ENCODE data around the gene VAV2.
A peak's percentile ranks its signal among the peaks of the same experiment; 100 is the strongest.

The VAV2 gene

DNA sequence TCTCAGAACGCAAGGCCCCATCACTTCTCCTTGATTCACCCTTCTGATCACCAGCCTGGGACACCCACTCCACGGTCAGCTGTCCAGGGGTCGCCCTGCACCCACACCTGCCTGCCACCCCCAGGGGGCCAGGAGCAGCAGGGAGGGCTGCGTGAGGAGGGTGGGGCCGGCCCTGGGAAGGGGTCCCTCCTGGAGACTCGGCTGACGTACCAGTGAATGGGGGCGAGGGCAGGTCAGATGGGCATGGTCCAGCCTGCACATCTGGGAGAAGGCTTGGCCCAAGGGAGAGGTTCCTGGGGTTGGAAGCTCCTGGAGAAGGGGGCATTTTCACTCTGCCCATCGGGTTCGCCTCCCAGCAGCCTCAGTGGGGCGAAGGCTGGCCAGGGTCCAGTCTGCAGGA lies 232.2 kb downstream of the VAV2 start:
- no peak overlapping the region for H3K4me3 ChIP-seq (ENCODE audit: severe bottlenecking)
- ATAC-seq (ENCODE audit: low read depth) (no peak), DNase-seq (ENCODE audit: low spot score) (peak; percentile 21)
- peaks cover 17% of the 10 kb centered on the region for H3K36me3 ChIP-seq (ENCODE audit: low read depth)
- H3K4me1 ChIP-seq (ENCODE audit: insufficient read depth, poor library complexity, severe bottlenecking): no peaks in the 10 kb centered on the region
- TF ChIP-seq, protein P1, sequence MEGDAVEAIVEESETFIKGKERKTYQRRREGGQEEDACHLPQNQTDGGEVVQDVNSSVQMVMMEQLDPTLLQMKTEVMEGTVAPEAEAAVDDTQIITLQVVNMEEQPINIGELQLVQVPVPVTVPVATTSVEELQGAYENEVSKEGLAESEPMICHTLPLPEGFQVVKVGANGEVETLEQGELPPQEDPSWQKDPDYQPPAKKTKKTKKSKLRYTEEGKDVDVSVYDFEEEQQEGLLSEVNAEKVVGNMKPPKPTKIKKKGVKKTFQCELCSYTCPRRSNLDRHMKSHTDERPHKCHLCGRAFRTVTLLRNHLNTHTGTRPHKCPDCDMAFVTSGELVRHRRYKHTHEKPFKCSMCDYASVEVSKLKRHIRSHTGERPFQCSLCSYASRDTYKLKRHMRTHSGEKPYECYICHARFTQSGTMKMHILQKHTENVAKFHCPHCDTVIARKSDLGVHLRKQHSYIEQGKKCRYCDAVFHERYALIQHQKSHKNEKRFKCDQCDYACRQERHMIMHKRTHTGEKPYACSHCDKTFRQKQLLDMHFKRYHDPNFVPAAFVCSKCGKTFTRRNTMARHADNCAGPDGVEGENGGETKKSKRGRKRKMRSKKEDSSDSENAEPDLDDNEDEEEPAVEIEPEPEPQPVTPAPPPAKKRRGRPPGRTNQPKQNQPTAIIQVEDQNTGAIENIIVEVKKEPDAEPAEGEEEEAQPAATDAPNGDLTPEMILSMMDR (IDR thresholded peaks at IDR 0.05; ENCODE audit: poor library complexity, severe bottlenecking): no peak
- H3K27ac ChIP-seq (ENCODE audit: poor library complexity, severe bottlenecking): no peak overlapping the region
- H3K27me3 ChIP-seq (ENCODE audit: insufficient read depth, poor library complexity, severe bottlenecking): no peaks in the 10 kb centered on the region
- no peaks in the 10 kb centered on the region for H3K9me3 ChIP-seq (ENCODE audit: severe bottlenecking)

DNA sequence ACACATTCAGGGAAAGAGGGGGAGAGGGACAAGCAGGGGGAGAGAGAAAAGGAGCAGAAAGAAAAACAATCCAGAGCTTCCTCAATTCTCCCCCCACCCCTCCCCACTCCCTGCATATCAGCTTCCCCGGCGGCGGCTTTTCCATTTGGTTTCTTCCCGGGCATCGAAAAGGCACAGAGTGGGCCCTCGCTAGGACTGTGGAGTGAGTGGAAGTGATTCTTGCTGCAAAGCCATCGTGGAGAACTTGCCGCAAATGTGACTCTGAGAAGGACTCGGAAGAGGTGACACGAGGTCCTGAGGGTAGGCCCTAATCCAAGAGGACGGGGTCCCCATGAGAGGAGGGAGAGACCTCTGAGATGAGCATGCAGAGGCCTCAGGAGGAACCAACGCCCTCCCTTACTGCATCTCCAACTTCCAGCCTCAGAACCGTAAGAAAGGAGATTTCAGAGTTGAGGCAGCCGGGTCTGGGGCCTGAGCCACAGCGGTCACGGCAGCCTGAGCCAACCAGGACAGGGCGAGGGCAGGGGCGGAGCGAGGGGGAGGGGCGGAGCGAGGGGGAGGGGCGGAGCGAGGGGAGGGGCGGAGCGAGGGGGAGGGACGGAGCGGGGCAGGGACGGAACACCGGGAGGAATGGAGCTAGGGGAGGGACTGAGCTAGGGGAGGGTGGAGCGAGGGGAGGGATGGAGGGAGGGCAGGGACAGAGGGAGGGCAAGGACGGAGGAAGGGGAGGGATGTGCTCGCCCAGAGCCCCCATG lies 232.8 kb downstream of the VAV2 start:
- no peaks in the 10 kb centered on the region for H3K9me3 ChIP-seq (ENCODE audit: severe bottlenecking)
- peaks cover 11% of the 10 kb centered on the region for H3K36me3 ChIP-seq (ENCODE audit: low read depth)
- no peak overlapping the region for H3K4me3 ChIP-seq (ENCODE audit: severe bottlenecking)
- ATAC-seq (ENCODE audit: low read depth) (peak; percentile 31; the same call in 2 of the 3 replicates), DNase-seq (ENCODE audit: low spot score) (peak; percentile 34)
- no peaks in the 10 kb centered on the region for H3K27me3 ChIP-seq (ENCODE audit: insufficient read depth, poor library complexity, severe bottlenecking)
- TF ChIP-seq, protein P1 (IDR thresholded peaks at IDR 0.05; ENCODE audit: poor library complexity, severe bottlenecking): no peak
- no peaks in the 10 kb centered on the region for H3K4me1 ChIP-seq (ENCODE audit: insufficient read depth, poor library complexity, severe bottlenecking)
- no peak overlapping the region for H3K27ac ChIP-seq (ENCODE audit: poor library complexity, severe bottlenecking)

DNA sequence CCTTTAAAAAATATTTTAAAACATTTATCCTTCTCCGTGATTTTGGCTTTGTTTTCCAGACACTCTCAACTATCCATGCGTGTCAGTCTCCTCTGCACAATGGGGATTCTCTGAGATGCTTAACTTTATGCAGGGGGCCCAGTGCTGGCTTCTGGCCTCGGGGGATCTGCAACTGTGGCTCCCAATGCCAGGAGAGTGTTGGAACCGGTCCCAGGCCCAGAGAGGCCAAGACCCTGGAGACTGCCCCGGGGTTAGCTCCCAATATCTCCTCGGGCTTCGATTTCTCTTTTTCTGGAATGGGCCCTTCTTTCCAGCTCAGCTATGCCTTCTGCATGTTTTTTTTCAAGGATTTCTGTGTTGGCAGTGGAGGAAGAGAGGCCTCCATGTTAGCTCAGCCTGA lies 233.9 kb downstream of the VAV2 start:
- DNase-seq (ENCODE audit: low spot score): peak; percentile 25

DNA sequence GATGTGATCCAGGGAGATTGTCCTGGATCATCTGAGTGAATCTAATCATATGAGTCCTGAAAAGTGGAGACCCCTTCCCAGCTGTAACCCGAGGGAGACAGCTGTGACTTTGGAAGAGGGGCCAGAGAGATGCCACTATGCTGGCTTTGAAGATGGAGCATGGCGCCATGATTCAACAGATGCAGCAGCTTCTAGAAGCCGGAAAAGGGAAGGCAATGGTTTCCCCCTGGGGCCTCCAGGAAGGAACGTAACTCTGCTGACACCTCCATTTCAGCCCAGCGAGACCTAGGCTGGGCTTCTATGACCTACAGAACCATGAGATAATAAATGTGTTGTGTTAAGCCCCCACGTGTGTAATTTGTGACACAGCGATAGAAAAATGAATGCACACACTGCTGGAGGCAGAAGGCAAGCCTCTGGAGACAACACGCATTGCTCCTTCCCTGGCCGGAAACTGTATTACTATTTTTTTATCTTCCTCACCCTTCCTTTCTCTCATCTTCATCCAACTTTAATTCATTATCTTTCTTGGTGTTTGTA lies 237.4 kb downstream of the VAV2 start:
- peak; percentile 7 for DNase-seq (ENCODE audit: low spot score)
- Histone ChIP-seq H3K4me1 (ENCODE audit: insufficient read depth, poor library complexity, severe bottlenecking) (no peaks in the 10 kb centered on the region), H3K4me3 (ENCODE audit: severe bottlenecking) (no peak overlapping the region), H3K27me3 (ENCODE audit: insufficient read depth, poor library complexity, severe bottlenecking) (peaks cover under 1% of the 10 kb centered on the region), H3K27ac (ENCODE audit: poor library complexity, severe bottlenecking) (no peak overlapping the region), H3K36me3 (ENCODE audit: low read depth) (no peaks in the 10 kb centered on the region), H3K9me3 (ENCODE audit: severe bottlenecking) (no peaks in the 10 kb centered on the region)
- no peak for ATAC-seq (ENCODE audit: low read depth)
- TF ChIP-seq, protein P1 (IDR thresholded peaks at IDR 0.05; ENCODE audit: poor library complexity, severe bottlenecking): no peak

More for the DNA sequence above, 233.9 kb downstream of the VAV2 start:
- peaks cover under 1% of the 10 kb centered on the region for H3K36me3 ChIP-seq (ENCODE audit: low read depth)
- no peak for ATAC-seq (ENCODE audit: low read depth)
- H3K4me1 ChIP-seq (ENCODE audit: insufficient read depth, poor library complexity, severe bottlenecking): no peaks in the 10 kb centered on the region
- TF ChIP-seq, protein P1 (IDR thresholded peaks at IDR 0.05; ENCODE audit: poor library complexity, severe bottlenecking): no peak
- no peak overlapping the region for H3K4me3 ChIP-seq (ENCODE audit: severe bottlenecking)
- H3K9me3 ChIP-seq (ENCODE audit: severe bottlenecking): no peaks in the 10 kb centered on the region
- no peak overlapping the region for H3K27ac ChIP-seq (ENCODE audit: poor library complexity, severe bottlenecking)
- H3K27me3 ChIP-seq (ENCODE audit: insufficient read depth, poor library complexity, severe bottlenecking): no peaks in the 10 kb centered on the region

DNA sequence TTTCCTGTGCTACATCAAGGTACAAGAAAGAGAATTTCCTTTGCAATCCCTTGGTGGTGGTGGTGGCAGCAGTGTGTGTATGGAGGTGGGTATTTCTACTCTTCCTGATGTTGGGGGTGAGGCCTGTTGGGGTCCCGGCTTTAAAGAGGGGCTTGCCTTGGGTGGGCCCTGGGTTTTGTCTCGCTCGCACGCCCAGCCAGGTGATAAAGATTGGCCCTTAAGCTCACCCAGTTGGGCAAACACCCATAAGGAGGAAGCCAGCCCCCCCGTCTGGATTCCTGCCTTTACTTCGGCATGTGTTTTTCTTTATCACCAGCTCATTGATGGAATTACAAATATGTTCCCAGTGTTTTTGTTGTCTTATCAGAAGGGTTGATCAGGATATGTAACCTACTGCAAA lies 237.9 kb downstream of the VAV2 start:
- H3K36me3 ChIP-seq (ENCODE audit: low read depth): no peaks in the 10 kb centered on the region
- no peaks in the 10 kb centered on the region for H3K4me1 ChIP-seq (ENCODE audit: insufficient read depth, poor library complexity, severe bottlenecking)
- DNase-seq (ENCODE audit: low spot score) (peak; percentile 34), ATAC-seq (ENCODE audit: low read depth) (no peak)
- TF ChIP-seq, protein P1 (IDR thresholded peaks at IDR 0.05; ENCODE audit: poor library complexity, severe bottlenecking): no peak
- no peak overlapping the region for H3K27ac ChIP-seq (ENCODE audit: poor library complexity, severe bottlenecking)
- no peak overlapping the region for H3K4me3 ChIP-seq (ENCODE audit: severe bottlenecking)
- H3K9me3 ChIP-seq (ENCODE audit: severe bottlenecking): no peaks in the 10 kb centered on the region
- peaks cover 6% of the 10 kb centered on the region for H3K27me3 ChIP-seq (ENCODE audit: insufficient read depth, poor library complexity, severe bottlenecking)
